Measurements from ENCODE around the gene IDH3G. TPM values are rescaled to one million over a fixed set of nuclear protein-coding genes. Genes with fewer than 3 reads are reported as not detected.
A peak's percentile ranks its signal among the peaks of the same experiment; 100 is the strongest.
"Not testable (repeated sequence)": the region's sequence is repeated elsewhere in the genome, so short reads cannot be mapped to it uniquely, and the experiment has no call there.

The IDH3G gene
- total and polyA plus RNA-seq, 9 donors, result 30.6 to 62.4 (median 53.9) TPM

- peaks cover 9% of the 10 kb centered on the region for H3K4me1 ChIP-seq (ENCODE audit: control insufficient read depth, insufficient read depth, low read length)
- no peak for DNase-seq
- H3K36me3 ChIP-seq (ENCODE audit: control insufficient read depth, insufficient read depth, low read length), result no peaks in the 10 kb centered on the region
- WGBS (ENCODE audit: insufficient coverage), result 54% methylated on average over 13 of the region's 17 CpGs
- H3K9me3 ChIP-seq (replicated peaks; ENCODE audit: control insufficient read depth, low read depth, low read length), result no peaks in the 10 kb centered on the region
- no peak overlapping the region for H3K4me3 ChIP-seq (ENCODE audit: low read length)
- peaks cover 59% of the 10 kb centered on the region for H3K27me3 ChIP-seq (ENCODE audit: control insufficient read depth, insufficient read depth, low read length)
- no peak overlapping the region for H3K27ac ChIP-seq (ENCODE audit: low read length)
Measured at GRCh38 chrX:153828308-153828707, 34.1 kb upstream of the IDH3G start.

GRCh38 chrX:153827903-153828302, 33.7 kb upstream of the IDH3G start:
- H3K27me3 ChIP-seq (ENCODE audit: control insufficient read depth, insufficient read depth, low read length), result peaks cover 55% of the 10 kb centered on the region
- 76% methylated on average over 6 of the region's 9 CpGs for whole genome bisulfite sequencing (ENCODE audit: insufficient coverage)

GRCh38 chrX:153827016-153827415, 32.8 kb upstream of the IDH3G start:
- no peaks in the 10 kb centered on the region for H3K9me3 ChIP-seq (replicated peaks; ENCODE audit: control insufficient read depth, low read depth, low read length)
- peaks cover 9% of the 10 kb centered on the region for H3K4me1 ChIP-seq (ENCODE audit: control insufficient read depth, insufficient read depth, low read length)
- no peak overlapping the region for H3K27ac ChIP-seq (ENCODE audit: low read length)
- WGBS (ENCODE audit: insufficient coverage), result no CpG with 5 or more reads among the region's 3 CpGs
- no peak for DNase-seq
- H3K4me3 ChIP-seq (ENCODE audit: low read length), result no peak overlapping the region
- peaks cover 47% of the 10 kb centered on the region for H3K27me3 ChIP-seq (ENCODE audit: control insufficient read depth, insufficient read depth, low read length)
- H3K36me3 ChIP-seq (ENCODE audit: control insufficient read depth, insufficient read depth, low read length), result no peaks in the 10 kb centered on the region

More at GRCh38 chrX:153827903-153828302, 33.7 kb upstream of the IDH3G start:
- H3K9me3 ChIP-seq (replicated peaks; ENCODE audit: control insufficient read depth, low read depth, low read length), result no peaks in the 10 kb centered on the region
- no peaks in the 10 kb centered on the region for H3K36me3 ChIP-seq (ENCODE audit: control insufficient read depth, insufficient read depth, low read length)
- H3K4me1 ChIP-seq (ENCODE audit: control insufficient read depth, insufficient read depth, low read length), result peaks cover 9% of the 10 kb centered on the region
- no peak overlapping the region for H3K27ac ChIP-seq (ENCODE audit: low read length)
- no peak overlapping the region for H3K4me3 ChIP-seq (ENCODE audit: low read length)
- no peak for DNase-seq

- Histone ChIP-seq H3K4me1 (ENCODE audit: control insufficient read depth, insufficient read depth, low read length) (peaks cover 9% of the 10 kb centered on the region), H3K36me3 (ENCODE audit: control insufficient read depth, insufficient read depth, low read length) (no peaks in the 10 kb centered on the region), H3K27ac (ENCODE audit: low read length) (no peak overlapping the region), H3K9me3 (replicated peaks; ENCODE audit: control insufficient read depth, low read depth, low read length) (no peaks in the 10 kb centered on the region), H3K4me3 (ENCODE audit: low read length) (no peak overlapping the region), H3K27me3 (ENCODE audit: control insufficient read depth, insufficient read depth, low read length) (peaks cover 42% of the 10 kb centered on the region)
- 80% methylated on average over 8 of the region's 8 CpGs for WGBS (ENCODE audit: insufficient coverage)
- no peak for DNase-seq
Measured at GRCh38 chrX:153825042-153825441, 30.9 kb upstream of the IDH3G start.

GRCh38 chrX:153824348-153824747, 30.2 kb upstream of the IDH3G start:
- DNase-seq, result no peak
- 80% methylated on average over 6 of the region's 10 CpGs for WGBS (ENCODE audit: insufficient coverage)
- no peaks in the 10 kb centered on the region for H3K9me3 ChIP-seq (replicated peaks; ENCODE audit: control insufficient read depth, low read depth, low read length)
- H3K4me3 ChIP-seq (ENCODE audit: low read length), result no peak overlapping the region
- peaks cover 41% of the 10 kb centered on the region for H3K27me3 ChIP-seq (ENCODE audit: control insufficient read depth, insufficient read depth, low read length)
- no peaks in the 10 kb centered on the region for H3K36me3 ChIP-seq (ENCODE audit: control insufficient read depth, insufficient read depth, low read length)
- H3K4me1 ChIP-seq (ENCODE audit: control insufficient read depth, insufficient read depth, low read length), result peaks cover 9% of the 10 kb centered on the region
- H3K27ac ChIP-seq (ENCODE audit: low read length), result no peak overlapping the region

GRCh38 chrX:153821066-153821465, 26.9 kb upstream of the IDH3G start:
- peaks cover 30% of the 10 kb centered on the region for H3K27me3 ChIP-seq (ENCODE audit: control insufficient read depth, insufficient read depth, low read length)
- 79% methylated on average over 3 of the region's 9 CpGs for WGBS (ENCODE audit: insufficient coverage)

GRCh38 chrX:153820601-153821000, 26.4 kb upstream of the IDH3G start:
- Histone ChIP-seq H3K4me3 (ENCODE audit: low read length) (no peak overlapping the region), H3K27me3 (ENCODE audit: control insufficient read depth, insufficient read depth, low read length) (peaks cover 30% of the 10 kb centered on the region), H3K9me3 (replicated peaks; ENCODE audit: control insufficient read depth, low read depth, low read length) (no peaks in the 10 kb centered on the region)

More at GRCh38 chrX:153821066-153821465, 26.9 kb upstream of the IDH3G start:
- Histone ChIP-seq H3K4me1 (ENCODE audit: control insufficient read depth, insufficient read depth, low read length) (peaks cover 7% of the 10 kb centered on the region), H3K4me3 (ENCODE audit: low read length) (no peak overlapping the region), H3K9me3 (replicated peaks; ENCODE audit: control insufficient read depth, low read depth, low read length) (no peaks in the 10 kb centered on the region), H3K36me3 (ENCODE audit: control insufficient read depth, insufficient read depth, low read length) (no peaks in the 10 kb centered on the region), H3K27ac (ENCODE audit: low read length) (no peak overlapping the region)
- no peak for DNase-seq

GRCh38 chrX:153819384-153820040, 25.3 kb upstream of the IDH3G start:
- DNase-seq, result no peak
- H3K27ac ChIP-seq (ENCODE audit: low read length), result no peak overlapping the region

More at GRCh38 chrX:153820601-153821000, 26.4 kb upstream of the IDH3G start:
- WGBS (ENCODE audit: insufficient coverage), result 87% methylated on average over 4 of the region's 7 CpGs
- no peak for DNase-seq
- Histone ChIP-seq H3K4me1 (ENCODE audit: control insufficient read depth, insufficient read depth, low read length) (peaks cover 7% of the 10 kb centered on the region), H3K27ac (ENCODE audit: low read length) (no peak overlapping the region), H3K36me3 (ENCODE audit: control insufficient read depth, insufficient read depth, low read length) (no peaks in the 10 kb centered on the region)

GRCh38 chrX:153818571-153819383, 24.6 kb upstream of the IDH3G start:
- no peak for DNase-seq
- WGBS (ENCODE audit: insufficient coverage), result 19% methylated on average over 67 of the region's 67 CpGs
- no peak overlapping the region for H3K27ac ChIP-seq (ENCODE audit: low read length)
- H3K36me3 ChIP-seq (ENCODE audit: control insufficient read depth, insufficient read depth, low read length), result no peaks in the 10 kb centered on the region
- peak overlapping the region; percentile 38 for H3K4me3 ChIP-seq (ENCODE audit: low read length)
- H3K9me3 ChIP-seq (replicated peaks; ENCODE audit: control insufficient read depth, low read depth, low read length), result no peaks in the 10 kb centered on the region
- H3K4me1 ChIP-seq (ENCODE audit: control insufficient read depth, insufficient read depth, low read length), result peaks cover 7% of the 10 kb centered on the region
- H3K27me3 ChIP-seq (ENCODE audit: control insufficient read depth, insufficient read depth, low read length), result peaks cover 26% of the 10 kb centered on the region

More at GRCh38 chrX:153819384-153820040, 25.3 kb upstream of the IDH3G start:
- H3K4me3 ChIP-seq (ENCODE audit: low read length), result peak overlapping the region; percentile 38
- H3K4me1 ChIP-seq (ENCODE audit: control insufficient read depth, insufficient read depth, low read length), result peaks cover 7% of the 10 kb centered on the region
- peaks cover 26% of the 10 kb centered on the region for H3K27me3 ChIP-seq (ENCODE audit: control insufficient read depth, insufficient read depth, low read length)
- H3K9me3 ChIP-seq (replicated peaks; ENCODE audit: control insufficient read depth, low read depth, low read length), result no peaks in the 10 kb centered on the region
- 52% methylated on average over 10 of the region's 23 CpGs for WGBS (ENCODE audit: insufficient coverage)
- no peaks in the 10 kb centered on the region for H3K36me3 ChIP-seq (ENCODE audit: control insufficient read depth, insufficient read depth, low read length)

GRCh38 chrX:153818064-153818463, 23.9 kb upstream of the IDH3G start:
- 95% methylated on average over 3 of the region's 9 CpGs for WGBS (ENCODE audit: insufficient coverage)
- DNase-seq; H3K36me3 ChIP-seq (ENCODE audit: control insufficient read depth, insufficient read depth, low read length); H3K27ac ChIP-seq (ENCODE audit: low read length); H3K9me3 ChIP-seq (replicated peaks; ENCODE audit: control insufficient read depth, low read depth, low read length); H3K4me3 ChIP-seq (ENCODE audit: low read length); H3K4me1 ChIP-seq (ENCODE audit: control insufficient read depth, insufficient read depth, low read length): not testable (repeated sequence)
- peaks cover 26% of the 10 kb centered on the region for H3K27me3 ChIP-seq (ENCODE audit: control insufficient read depth, insufficient read depth, low read length)
